Loucy (cell line): ENCODE results near the gene TUBGCP3.

ENCODE experiments used
- H2AFZ ChIP-seq: fragments of 200-600 bp; sonication (generic); 2 replicates; pipeline ENCODE4 v1.6.0; 2016; ENCODE audit warnings: antibody characterized with exemption, mild to moderate bottlenecking, low read length, moderate library complexity
- H3F3A ChIP-seq: fragments of 200-600 bp; 2 replicates; pipeline ENCODE4 v1.6.0; 2016; ENCODE audit warnings: antibody characterized with exemption, low read depth, mild to moderate bottlenecking
- H3K27me3 ChIP-seq: fragments of 200-600 bp; sonication (generic); 2 replicates; pipeline ENCODE4 v1.6.1; 2014; ENCODE audit warnings: low read length, mild to moderate bottlenecking; ENCODE audit not compliant: insufficient read depth, poor library complexity, severe bottlenecking
- H3K36me3 ChIP-seq: fragments of 200-600 bp; sonication (generic); 2 replicates; pipeline ENCODE4 v1.6.1; 2016; ENCODE audit warnings: low read length; ENCODE audit not compliant: insufficient read depth
- H3K4me1 ChIP-seq: fragments of 200-600 bp; sonication (generic); 2 replicates; pipeline ENCODE4 v1.5.1; 2014; ENCODE audit warnings: low read length, mild to moderate bottlenecking; ENCODE audit not compliant: insufficient read depth, poor library complexity, severe bottlenecking
- H3K4me2 ChIP-seq: fragments of 200-600 bp; sonication (generic); 2 replicates; pipeline ENCODE4 v1.6.0; 2014; ENCODE audit warnings: antibody characterized with exemption, low read length, low read depth, mild to moderate bottlenecking; ENCODE audit not compliant: poor library complexity, severe bottlenecking
- H3K4me3 ChIP-seq: fragments of 200-600 bp; sonication (generic); 2 replicates; pipeline ENCODE4 v1.5.1; 2014; ENCODE audit warnings: low read length, mild to moderate bottlenecking, mixed read lengths; ENCODE audit not compliant: poor library complexity, severe bottlenecking
- H3K79me2 ChIP-seq: fragments of 200-600 bp; sonication (generic); 2 replicates; pipeline ENCODE4 v1.6.1; 2014; ENCODE audit warnings: low read length; ENCODE audit not compliant: insufficient read depth
- H3K9ac ChIP-seq: fragments of 200-600 bp; sonication (generic); 2 replicates; pipeline ENCODE4 v1.6.0; 2014; ENCODE audit warnings: mild to moderate bottlenecking, low read depth, low read length, moderate library complexity; ENCODE audit not compliant: poor library complexity, severe bottlenecking
- H3K9me2 ChIP-seq: fragments of 200-600 bp; sonication (generic); replicated peaks from 2 replicates; pipeline ENCODE4 v1.6.1; 2016; ENCODE audit warnings: low read depth, low read length, mixed read lengths
- H3K9me3 ChIP-seq: fragments of 200-600 bp; sonication (generic); 2 replicates; pipeline ENCODE4 v1.6.1; 2014; ENCODE audit warnings: mild to moderate bottlenecking, antibody characterized with exemption, low read length, low read depth; ENCODE audit not compliant: insufficient read depth
- H4K20me1 ChIP-seq: fragments of 200-600 bp; sonication (generic); 2 replicates; pipeline ENCODE4 v1.6.0; 2014; ENCODE audit warnings: antibody characterized with exemption, low read length, mild to moderate bottlenecking; ENCODE audit not compliant: insufficient read depth, poor library complexity, severe bottlenecking
- EZH2phosphoT487 ChIP-seq: fragments of 200-600 bp; IDR thresholded peaks from 2 replicates; pipeline ENCODE4 v1.6.1; 2018; ENCODE audit warnings: antibody characterized with exemption, mild to moderate bottlenecking, moderate library complexity, borderline replicate concordance
- TF ChIP-seq, protein P1 (sequence below): fragments of 200-600 bp; sonication (generic); conservative IDR thresholded peaks from 2 replicates; pipeline ENCODE4 v1.5.1; 2014; ENCODE audit warnings: mild to moderate bottlenecking, antibody characterized with exemption, low read length

The TUBGCP3 gene

DNA sequence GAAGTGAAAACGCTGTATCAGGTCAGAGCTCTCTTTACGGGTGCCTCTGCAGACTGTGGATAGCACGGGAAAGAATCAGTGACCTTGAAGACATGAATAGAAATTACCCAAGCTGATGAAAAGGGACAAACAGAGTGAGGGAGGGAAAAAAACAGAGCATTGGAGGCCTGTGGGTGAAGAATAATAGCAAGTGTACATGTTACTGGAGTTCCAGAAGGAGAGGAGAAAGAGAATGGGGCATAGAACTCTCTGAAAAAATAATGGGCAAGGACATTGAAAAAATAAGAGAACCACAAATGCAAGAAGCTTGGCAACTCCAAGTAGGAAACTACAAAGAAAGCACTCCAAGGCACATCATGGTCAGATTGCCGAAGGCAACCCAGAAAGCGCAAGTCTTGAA is 125.5 kb downstream of the TUBGCP3 start:
- no peaks in the 10 kb centered on the region for H3K9me2 ChIP-seq
- no peaks in the 10 kb centered on the region for H3K27me3 ChIP-seq
- no peak for TF ChIP-seq EZH2phosphoT487
- TF ChIP-seq, protein P1, sequence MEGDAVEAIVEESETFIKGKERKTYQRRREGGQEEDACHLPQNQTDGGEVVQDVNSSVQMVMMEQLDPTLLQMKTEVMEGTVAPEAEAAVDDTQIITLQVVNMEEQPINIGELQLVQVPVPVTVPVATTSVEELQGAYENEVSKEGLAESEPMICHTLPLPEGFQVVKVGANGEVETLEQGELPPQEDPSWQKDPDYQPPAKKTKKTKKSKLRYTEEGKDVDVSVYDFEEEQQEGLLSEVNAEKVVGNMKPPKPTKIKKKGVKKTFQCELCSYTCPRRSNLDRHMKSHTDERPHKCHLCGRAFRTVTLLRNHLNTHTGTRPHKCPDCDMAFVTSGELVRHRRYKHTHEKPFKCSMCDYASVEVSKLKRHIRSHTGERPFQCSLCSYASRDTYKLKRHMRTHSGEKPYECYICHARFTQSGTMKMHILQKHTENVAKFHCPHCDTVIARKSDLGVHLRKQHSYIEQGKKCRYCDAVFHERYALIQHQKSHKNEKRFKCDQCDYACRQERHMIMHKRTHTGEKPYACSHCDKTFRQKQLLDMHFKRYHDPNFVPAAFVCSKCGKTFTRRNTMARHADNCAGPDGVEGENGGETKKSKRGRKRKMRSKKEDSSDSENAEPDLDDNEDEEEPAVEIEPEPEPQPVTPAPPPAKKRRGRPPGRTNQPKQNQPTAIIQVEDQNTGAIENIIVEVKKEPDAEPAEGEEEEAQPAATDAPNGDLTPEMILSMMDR: no peak
- peaks cover 3% of the 10 kb centered on the region; the same call in 1 of the 2 replicates for H3K9me3 ChIP-seq
- no peak overlapping the region for H3K4me3 ChIP-seq
- H3F3A ChIP-seq: no peaks in the 10 kb centered on the region
- H3K4me2 ChIP-seq: no peak overlapping the region
- H3K9ac ChIP-seq: no peak overlapping the region
- no peaks in the 10 kb centered on the region for H3K36me3 ChIP-seq
- no peaks in the 10 kb centered on the region for H4K20me1 ChIP-seq
- no peak overlapping the region for H2AFZ ChIP-seq
- no peaks in the 10 kb centered on the region for H3K79me2 ChIP-seq
- H3K4me1 ChIP-seq: no peaks in the 10 kb centered on the region

GRCh38 chr13:112457485-112457884 is 130.5 kb downstream of the TUBGCP3 start:
- Histone ChIP-seq H4K20me1 (no peaks in the 10 kb centered on the region), H3K4me2 (no peak overlapping the region), H3K9me2 (no peaks in the 10 kb centered on the region), H2AFZ (no peak overlapping the region), H3K36me3 (no peaks in the 10 kb centered on the region), H3K79me2 (no peaks in the 10 kb centered on the region), H3K4me3 (no peak overlapping the region), H3K27me3 (no peaks in the 10 kb centered on the region), H3F3A (no peaks in the 10 kb centered on the region), H3K4me1 (no peaks in the 10 kb centered on the region), H3K9me3 (no peaks in the 10 kb centered on the region; the same call in 1 of the 2 replicates), H3K9ac (no peak overlapping the region)
- no peak for TF ChIP-seq EZH2phosphoT487
- TF ChIP-seq, protein P1: no peak

DNA sequence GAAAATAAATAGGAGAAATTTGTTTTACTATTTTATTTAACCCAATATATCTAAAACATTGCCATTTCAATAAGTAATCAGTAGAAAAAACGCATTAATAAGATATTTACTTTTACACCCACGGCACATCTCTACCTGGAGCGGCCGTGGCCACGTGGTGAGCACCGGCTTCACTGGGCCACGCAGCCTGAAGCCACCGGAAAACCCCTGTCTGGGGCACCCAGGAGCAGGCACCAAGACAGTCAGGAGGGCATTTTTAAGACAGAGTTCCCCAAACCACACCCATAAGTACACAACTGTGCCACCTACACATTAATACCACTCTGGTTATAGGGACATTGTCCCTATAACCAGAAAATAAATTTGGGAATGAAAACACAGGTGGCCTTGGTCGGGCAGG is 130.9 kb downstream of the TUBGCP3 start:
- no peaks in the 10 kb centered on the region for H3K27me3 ChIP-seq
- H4K20me1 ChIP-seq: no peaks in the 10 kb centered on the region
- no peak overlapping the region for H3K4me2 ChIP-seq
- no peak for TF ChIP-seq EZH2phosphoT487
- TF ChIP-seq, protein P1: no peak
- no peak overlapping the region for H2AFZ ChIP-seq
- H3K9me2 ChIP-seq: no peaks in the 10 kb centered on the region
- H3K79me2 ChIP-seq: no peaks in the 10 kb centered on the region
- no peaks in the 10 kb centered on the region for H3K36me3 ChIP-seq
- H3K4me3 ChIP-seq: no peak overlapping the region
- H3K9me3 ChIP-seq: no peaks in the 10 kb centered on the region; the same call in 1 of the 2 replicates
- no peaks in the 10 kb centered on the region for H3K4me1 ChIP-seq
- H3K9ac ChIP-seq: no peak overlapping the region
- H3F3A ChIP-seq: no peaks in the 10 kb centered on the region
